Body of pancreas (tissue), 4 donors: ENCODE measurements around the gene NUDT16. TPM values are rescaled to one million over a fixed set of nuclear protein-coding genes. Genes with fewer than 3 reads are reported as not detected.

Experiments
- ATAC-seq: fragments of 150-250 bp; one replicate; pipeline ENCODE4 v1.9.1; 2016
- DNase-seq, 4 donors: peaks; one replicate each; pipeline ENCODE4 v3.0.0-alpha.2; 2019
- H3K27ac ChIP-seq, 4 donors: fragments of 200-600 bp; sonication (generic); 1 replicate in 3 of 4; 2 replicates in 1 of 4; pipeline versions ENCODE4 v1.5.1 to v1.6.1; 2016 to 2019; ENCODE audit warnings: mild to moderate bottlenecking in 1 of 4, mixed read lengths in 1 of 4, moderate library complexity in 1 of 4
- H3K27me3 ChIP-seq, 2 donors: fragments of 200-600 bp; sonication (generic); one replicate each; pipeline ENCODE4 v1.6.0; 2016; ENCODE audit warnings: mild to moderate bottlenecking in 1 of 2
- H3K36me3 ChIP-seq, 2 donors: fragments of 200-600 bp; sonication (generic); replicated peaks in 1 of 2; 2 replicates each; pipeline ENCODE4 v1.5.1; 2016; ENCODE audit warnings: low read depth in 2 of 2; ENCODE audit not compliant: insufficient read depth in 1 of 2
- H3K4me1 ChIP-seq: fragments of 200-600 bp; sonication (generic); one replicate; pipeline ENCODE4 v1.6.0; 2016
- H3K4me3 ChIP-seq, 2 donors: fragments of 200-600 bp; sonication (generic); 1 replicate in 1 of 2; 2 replicates in 1 of 2; pipeline ENCODE4 v1.5.1; 2016 to 2019
- H3K9me3 ChIP-seq, 3 donors: fragments of 200-600 bp; sonication (generic); 1 replicate in 2 of 3; 2 replicates in 1 of 3; pipeline ENCODE4 v1.5.1; 2016
- POLR2A ChIP-seq, 3 donors: fragments of 450-650 bp; IDR thresholded peaks; one replicate each; pipeline ENCODE4 v1.6.1; 2016; ENCODE audit warnings: antibody characterized with exemption in 3 of 3, mild to moderate bottlenecking in 2 of 3
- WGBS, 2 donors: methylation state at CpG; one replicate each; pipeline ENCODE4 v1.1.5; 2017; 5-methylcytosine and 5-hydroxymethylcytosine counted together
- intact Hi-C: fragments of 100-400 bp; cut with DNase I; formaldehyde crosslinking; loops from one replicate; pipeline ENCODE4 v1.15.1; 2023
- total RNA-seq, 2 donors: library from RNA; depleted of rRNA; stranded (reverse); fragments of >200 nt; gene quantifications; one replicate each; pipeline ENCODE4 v1.1.0, GENCODE V29; 2016
- TF ChIP-seq, protein P1 (sequence below), 7 experiments: fragments of 450-650 bp in 4 of 7; fragments of 200-600 bp in 3 of 7; sonication (generic) in 3 of 7; IDR thresholded peaks; one replicate each; pipeline ENCODE4 v1.5.1; 2016 to 2019; ENCODE audit warnings: antibody characterized with exemption in 7 of 7

Gene NUDT16
- total RNA-seq: 10 to 100 TPM; 13.2 to 27.4 TPM

DNA sequence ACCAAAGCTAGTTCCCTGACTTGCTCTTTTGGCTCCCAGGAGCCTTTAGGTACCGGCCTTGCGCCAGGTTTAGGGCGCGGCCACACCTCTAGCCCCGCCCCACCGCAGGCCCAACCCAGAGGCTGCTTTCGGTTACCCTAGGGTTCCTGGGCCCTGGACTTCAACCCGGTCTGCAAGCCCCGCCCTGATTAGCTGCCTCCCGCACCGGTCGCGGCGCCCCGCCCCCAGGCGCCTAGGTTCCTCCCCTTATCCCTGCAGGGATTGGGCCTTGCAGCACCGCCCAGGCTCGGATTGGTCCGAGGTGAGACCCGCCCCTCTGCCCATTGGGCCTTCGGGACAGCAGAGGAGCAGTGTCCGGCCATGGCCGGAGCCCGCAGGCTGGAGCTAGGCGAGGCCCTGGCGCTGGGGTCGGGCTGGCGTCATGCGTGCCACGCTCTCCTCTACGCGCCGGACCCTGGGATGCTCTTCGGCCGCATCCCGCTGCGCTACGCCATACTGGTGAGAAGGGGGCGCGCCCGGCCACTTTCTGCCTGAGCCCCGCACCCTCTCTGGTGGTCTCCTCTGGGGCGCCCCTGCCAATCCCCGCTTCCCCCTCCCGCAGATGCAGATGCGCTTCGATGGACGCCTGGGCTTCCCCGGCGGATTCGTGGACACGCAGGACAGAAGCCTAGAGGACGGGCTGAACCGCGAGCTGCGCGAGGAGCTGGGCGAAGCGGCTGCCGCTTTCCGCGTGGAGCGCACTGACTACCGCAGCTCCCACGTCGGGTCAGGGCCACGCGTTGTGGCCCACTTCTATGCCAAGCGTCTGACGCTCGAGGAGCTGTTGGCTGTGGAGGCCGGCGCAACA, at the start of gene NUDT16:
TSS of gene NUDT16 (plus strand) at position 330 of the 847 bp plus-strand sequence. CDS start at position 361, 31 bp downstream.
- Histone ChIP-seq H3K36me3 (no peaks in the 10 kb centered on the region), H3K9me3 (no peaks in the 10 kb centered on the region), H3K4me3 (peak within 1 kb of the TSS; percentile 53 to 82), H3K27ac (peak within 1 kb of the TSS; percentile 78 to 94 (median 86)), H3K4me1 (peaks cover 26% of the 10 kb centered on the region), H3K27me3 (no peaks in the 10 kb centered on the region)
- ATAC-seq (peak; percentile 97), DNase-seq (peak; percentile 100)
- intact Hi-C loops: loop anchor here (10.0 kb wide), 1 partner anchor 123 kb away; the partner anchor contains the start of gene MRPL3
- 0% methylated on average over 11 to 73 of the region's 73 CpGs for WGBS, 2 donors
- TF ChIP-seq POLR2A (IDR thresholded peaks at IDR 0.05): peak; percentile 95 to 98 (median 97)
- TF ChIP-seq, protein P1, sequence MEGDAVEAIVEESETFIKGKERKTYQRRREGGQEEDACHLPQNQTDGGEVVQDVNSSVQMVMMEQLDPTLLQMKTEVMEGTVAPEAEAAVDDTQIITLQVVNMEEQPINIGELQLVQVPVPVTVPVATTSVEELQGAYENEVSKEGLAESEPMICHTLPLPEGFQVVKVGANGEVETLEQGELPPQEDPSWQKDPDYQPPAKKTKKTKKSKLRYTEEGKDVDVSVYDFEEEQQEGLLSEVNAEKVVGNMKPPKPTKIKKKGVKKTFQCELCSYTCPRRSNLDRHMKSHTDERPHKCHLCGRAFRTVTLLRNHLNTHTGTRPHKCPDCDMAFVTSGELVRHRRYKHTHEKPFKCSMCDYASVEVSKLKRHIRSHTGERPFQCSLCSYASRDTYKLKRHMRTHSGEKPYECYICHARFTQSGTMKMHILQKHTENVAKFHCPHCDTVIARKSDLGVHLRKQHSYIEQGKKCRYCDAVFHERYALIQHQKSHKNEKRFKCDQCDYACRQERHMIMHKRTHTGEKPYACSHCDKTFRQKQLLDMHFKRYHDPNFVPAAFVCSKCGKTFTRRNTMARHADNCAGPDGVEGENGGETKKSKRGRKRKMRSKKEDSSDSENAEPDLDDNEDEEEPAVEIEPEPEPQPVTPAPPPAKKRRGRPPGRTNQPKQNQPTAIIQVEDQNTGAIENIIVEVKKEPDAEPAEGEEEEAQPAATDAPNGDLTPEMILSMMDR (IDR thresholded peaks at IDR 0.05): peak in 1 of 7 experiments; percentile 4

DNA sequence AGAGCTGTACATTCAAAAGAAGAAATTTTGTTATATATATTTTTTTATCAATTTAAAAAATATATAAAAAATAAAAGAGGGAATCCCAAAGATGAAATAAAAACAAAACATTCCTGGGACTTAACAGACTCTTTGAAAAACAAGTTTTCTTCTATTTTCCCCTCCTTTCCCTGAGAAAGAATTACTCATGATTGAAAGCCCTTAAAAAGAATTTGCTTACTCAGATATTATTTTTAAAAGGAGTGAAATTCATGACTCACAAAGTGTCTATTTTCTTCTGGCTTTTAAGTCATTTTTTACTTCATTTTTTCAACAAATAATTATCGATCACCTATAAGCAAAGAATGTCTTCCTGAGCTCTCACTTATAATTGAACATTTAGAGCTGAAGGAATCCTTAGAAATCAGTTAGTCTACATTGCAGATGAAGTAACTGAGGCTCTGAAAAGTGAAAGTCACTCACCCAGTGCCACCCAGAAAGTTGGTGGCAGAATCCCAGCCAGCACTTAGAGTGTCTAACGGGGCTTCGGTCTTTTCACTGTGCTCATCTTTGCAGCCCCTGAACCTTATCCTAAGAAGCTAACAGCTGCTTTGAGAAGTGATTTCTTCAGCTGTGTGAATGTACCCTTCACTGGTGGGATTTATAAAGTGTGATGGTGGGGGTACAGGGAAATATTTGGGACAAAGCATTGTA, 42.5 kb upstream of the NUDT16 start:
- H3K4me1 ChIP-seq: peaks cover 4% of the 10 kb centered on the region
- 83 to 86% methylated on average over 3 of the region's 3 CpGs for WGBS, 2 donors
- intact Hi-C loops: no loop called here
- no peak for DNase-seq
- H3K4me3 ChIP-seq: no peak overlapping the region
- H3K27me3 ChIP-seq: no peaks in the 10 kb centered on the region
- TF ChIP-seq POLR2A (IDR thresholded peaks at IDR 0.05): no peak
- TF ChIP-seq, protein P1 (IDR thresholded peaks at IDR 0.05): no peak
- ATAC-seq: no peak
- H3K27ac ChIP-seq: no peak overlapping the region
- H3K9me3 ChIP-seq: no peaks in the 10 kb centered on the region
- no peaks in the 10 kb centered on the region for H3K36me3 ChIP-seq

DNA sequence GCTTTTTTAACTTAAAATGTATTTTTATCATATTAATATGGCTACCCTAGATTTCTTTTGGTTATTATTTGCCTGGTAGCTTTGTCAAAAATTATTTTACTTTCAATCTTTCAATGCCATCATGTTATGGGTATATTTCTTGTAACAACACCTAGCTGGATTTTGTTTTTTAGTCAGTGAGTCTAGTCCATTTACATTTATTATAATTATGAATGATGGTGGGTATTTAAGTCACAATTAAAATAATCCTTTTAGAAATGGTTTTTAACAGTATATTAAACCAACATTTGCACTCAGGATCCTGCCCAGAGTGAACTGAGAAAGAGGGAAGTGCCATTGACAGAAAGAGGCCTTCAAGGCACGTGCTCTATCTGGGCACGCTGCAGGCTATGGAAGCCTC, 39.8 kb upstream of the NUDT16 start:
- ATAC-seq: no peak
- Histone ChIP-seq H3K36me3 (no peaks in the 10 kb centered on the region), H3K4me1 (peaks cover 9% of the 10 kb centered on the region), H3K27ac (no peak overlapping the region), H3K27me3 (no peaks in the 10 kb centered on the region), H3K4me3 (no peak overlapping the region), H3K9me3 (peaks cover 0 to 3% (median 0%) of the 10 kb centered on the region in 3 donors)
- DNase-seq: no peak
- TF ChIP-seq, protein P1 (IDR thresholded peaks at IDR 0.05): no peak
- no peak for TF ChIP-seq POLR2A (IDR thresholded peaks at IDR 0.05)
- WGBS, 2 donors: 94 to 100% methylated on average over 2 of the region's 2 CpGs
- intact Hi-C loops: no loop called here

DNA sequence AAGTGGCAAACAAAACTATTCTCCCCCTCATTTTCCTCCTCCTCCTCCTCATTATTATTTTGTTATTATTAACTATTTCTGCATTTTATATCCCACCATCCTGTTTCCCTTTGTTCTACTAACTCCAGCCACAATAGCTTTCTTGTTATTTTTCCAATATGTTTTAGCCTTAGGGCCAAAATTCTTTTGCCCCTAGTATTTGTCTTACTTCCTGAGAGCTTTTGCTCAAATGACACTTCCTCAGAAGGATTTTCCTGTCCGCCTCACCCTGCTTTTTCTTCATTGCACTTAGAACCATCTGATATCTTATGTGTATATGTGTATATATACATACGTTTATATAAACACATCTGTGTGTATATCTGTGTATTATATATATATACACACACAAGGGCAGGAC, 32.7 kb upstream of the NUDT16 start:
- Histone ChIP-seq H3K27me3 (no peaks in the 10 kb centered on the region), H3K36me3 (no peaks in the 10 kb centered on the region), H3K4me1 (peaks cover 5% of the 10 kb centered on the region), H3K27ac (no peak overlapping the region), H3K4me3 (no peak overlapping the region), H3K9me3 (peaks cover 0 to 3% (median 0%) of the 10 kb centered on the region in 3 donors)
- WGBS, 2 donors: 82 to 83% methylated on average over 2 of the region's 2 CpGs
- TF ChIP-seq, protein P1 (IDR thresholded peaks at IDR 0.05): no peak
- no peak for DNase-seq
- intact Hi-C loops: no loop called here
- ATAC-seq: no peak
